Adipocyte (in vitro differentiated cells): ENCODE measurements around the gene SCN11A.
A peak's percentile ranks its signal among the peaks of the same experiment; 100 is the strongest.

Experiments
- DNase-seq: peaks from one replicate; pipeline ENCODE4 v3.0.0-alpha.2; 2015; ENCODE audit warnings: low read depth
- H3K27me3 ChIP-seq: replicated peaks from 2 replicates; pipeline ENCODE4 v1.7.0; 2013; ENCODE audit warnings: mild to moderate bottlenecking, low read length, moderate library complexity; ENCODE audit not compliant: control insufficient read depth, insufficient read depth
- H3K36me3 ChIP-seq: 2 replicates; pipeline ENCODE4 v1.7.0; 2013; ENCODE audit warnings: low read length, mild to moderate bottlenecking, moderate library complexity; ENCODE audit not compliant: control insufficient read depth, insufficient read depth, severe bottlenecking
- H3K4me1 ChIP-seq: 2 replicates; pipeline ENCODE4 v1.7.0; 2013; ENCODE audit warnings: mild to moderate bottlenecking, low read length, moderate library complexity; ENCODE audit not compliant: control insufficient read depth, insufficient read depth
- H3K4me3 ChIP-seq: 2 replicates; pipeline ENCODE4 v1.7.0; 2013; ENCODE audit warnings: mild to moderate bottlenecking, low read length, moderate library complexity
- H3K9ac ChIP-seq: 2 replicates; pipeline ENCODE4 v1.7.0; 2013; ENCODE audit warnings: mild to moderate bottlenecking, low read length, moderate library complexity
- H3K9me3 ChIP-seq: 2 replicates; pipeline ENCODE4 v1.7.0; 2013; ENCODE audit warnings: mild to moderate bottlenecking, low read length, moderate library complexity; ENCODE audit not compliant: control insufficient read depth

Gene SCN11A

DNA sequence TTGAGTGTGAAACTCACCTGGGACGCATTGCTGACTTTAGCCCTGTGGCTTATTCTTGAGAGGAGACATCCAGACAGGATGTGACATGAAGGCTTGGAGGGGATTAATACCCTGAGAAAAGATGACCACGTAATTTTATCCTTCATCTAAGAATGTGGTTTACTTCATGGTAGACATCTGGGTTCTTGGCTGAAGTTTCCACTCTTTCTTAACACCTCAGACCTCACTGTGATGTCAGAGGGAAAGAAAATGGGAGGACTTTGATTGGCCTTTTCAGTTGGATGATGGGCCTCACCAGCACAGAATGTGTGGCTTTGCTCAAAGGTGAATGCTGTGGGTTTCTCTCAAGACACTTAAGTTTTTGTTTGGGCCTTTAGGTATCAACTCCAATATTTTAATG lies 39.2 kb upstream of the SCN11A start:
- Histone ChIP-seq H3K9me3 (no peaks in the 10 kb centered on the region), H3K27me3 (no peaks in the 10 kb centered on the region), H3K4me1 (peaks cover 17% of the 10 kb centered on the region), H3K9ac (no peak overlapping the region), H3K4me3 (no peak overlapping the region), H3K36me3 (peaks cover 93% of the 10 kb centered on the region)
- DNase-seq = no peak

DNA sequence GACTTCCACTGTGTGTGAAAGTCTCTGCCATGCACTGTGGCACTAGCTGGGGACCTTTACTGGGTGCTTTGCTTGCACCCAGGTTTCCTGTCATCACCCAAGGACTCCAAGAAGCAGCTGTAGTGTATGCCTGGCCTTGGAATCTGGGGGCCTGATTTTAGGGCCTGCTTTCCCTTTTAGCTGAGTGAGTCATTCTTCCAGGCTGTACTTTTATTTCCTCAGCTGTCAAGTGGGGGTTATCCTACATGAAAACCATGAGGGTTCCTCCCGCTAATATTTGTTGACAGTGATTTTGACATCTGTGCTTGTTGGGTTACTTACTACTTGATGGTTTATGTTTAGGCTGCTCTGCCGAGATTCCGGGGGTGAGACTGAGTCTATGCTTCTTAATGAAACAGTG lies 37.1 kb upstream of the SCN11A start:
- peaks cover 5% of the 10 kb centered on the region for H3K4me1 ChIP-seq

GRCh38 chr3:39088456-39088855 lies 36.7 kb upstream of the SCN11A start:
- Histone ChIP-seq H3K9ac (no peak overlapping the region), H3K9me3 (no peaks in the 10 kb centered on the region), H3K4me1 (peaks cover 5% of the 10 kb centered on the region), H3K36me3 (peaks cover 78% of the 10 kb centered on the region), H3K27me3 (no peaks in the 10 kb centered on the region), H3K4me3 (no peak overlapping the region)
- no peak for DNase-seq

More for the DNA sequence above, 37.1 kb upstream of the SCN11A start:
- Histone ChIP-seq H3K36me3 (peaks cover 79% of the 10 kb centered on the region), H3K9ac (no peak overlapping the region), H3K9me3 (no peaks in the 10 kb centered on the region), H3K27me3 (no peaks in the 10 kb centered on the region), H3K4me3 (no peak overlapping the region)
- DNase-seq = peak; percentile 9

DNA sequence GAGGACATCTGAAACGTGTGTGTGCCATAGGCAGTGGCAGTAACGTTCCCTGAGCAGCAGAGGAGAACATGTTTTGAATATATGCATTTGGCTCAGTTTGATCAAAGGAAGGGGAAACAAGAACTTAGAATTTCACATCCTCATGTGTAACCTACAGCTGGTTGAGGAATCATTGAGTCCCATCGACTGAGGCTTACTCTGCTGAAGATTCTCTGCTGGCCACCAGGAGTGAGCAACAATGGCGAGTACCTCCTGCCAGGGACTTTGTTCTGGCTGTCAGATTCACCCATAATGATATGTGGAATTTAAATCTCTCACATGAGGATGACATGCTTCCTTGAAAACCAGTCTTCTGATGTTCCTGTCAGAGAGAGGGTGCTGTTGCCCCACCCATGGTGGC lies 34.4 kb upstream of the SCN11A start:
- Histone ChIP-seq H3K36me3 (peaks cover 60% of the 10 kb centered on the region), H3K27me3 (no peaks in the 10 kb centered on the region), H3K4me1 (peaks cover 14% of the 10 kb centered on the region), H3K9ac (no peak overlapping the region), H3K9me3 (no peaks in the 10 kb centered on the region), H3K4me3 (no peak overlapping the region)
- DNase-seq = no peak

DNA sequence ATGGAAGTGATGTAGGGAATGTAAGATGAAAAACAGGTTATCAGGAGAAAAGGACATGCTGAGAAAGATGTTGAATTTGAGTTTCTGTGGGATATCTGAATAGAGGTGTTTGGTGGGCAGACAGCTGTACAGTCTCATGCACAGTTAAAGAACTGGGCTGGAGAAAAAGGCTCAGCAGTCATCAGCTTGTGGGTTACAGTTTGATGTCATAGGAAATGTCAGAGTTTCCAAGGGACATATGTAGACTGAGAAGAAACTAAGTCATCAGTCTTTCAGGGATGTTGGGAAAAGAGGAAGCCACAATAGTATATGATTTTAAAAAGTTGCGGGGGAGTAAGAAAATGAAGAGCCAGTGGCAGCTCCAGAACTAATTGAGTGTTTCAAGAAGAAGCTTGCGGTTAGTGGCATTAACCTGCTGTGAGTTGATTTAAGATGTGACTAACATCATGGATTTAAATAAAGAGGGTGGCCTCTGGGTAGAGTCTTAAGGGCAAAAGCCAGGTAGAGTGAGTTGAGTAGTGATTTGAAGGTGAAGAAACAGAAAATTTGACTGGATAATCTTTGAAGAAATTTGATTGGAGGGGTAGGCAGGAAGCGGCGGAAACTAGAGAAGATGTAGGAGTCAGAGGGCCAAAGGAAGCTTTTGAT lies 31.0 kb upstream of the SCN11A start:
- H3K36me3 ChIP-seq = peaks cover 33% of the 10 kb centered on the region
- peaks cover 22% of the 10 kb centered on the region for H3K4me1 ChIP-seq
- H3K4me3 ChIP-seq = no peak overlapping the region
- H3K9me3 ChIP-seq = no peaks in the 10 kb centered on the region
- H3K9ac ChIP-seq = no peak overlapping the region
- no peak for DNase-seq
- H3K27me3 ChIP-seq = no peaks in the 10 kb centered on the region

- Histone ChIP-seq H3K4me1 (peaks cover 22% of the 10 kb centered on the region), H3K27me3 (no peaks in the 10 kb centered on the region), H3K9ac (no peak overlapping the region), H3K9me3 (no peaks in the 10 kb centered on the region), H3K4me3 (no peak overlapping the region), H3K36me3 (peaks cover 37% of the 10 kb centered on the region)
- no peak for DNase-seq
Observed at GRCh38 chr3:39080026-39080425, 28.3 kb upstream of the SCN11A start.

GRCh38 chr3:39079530-39079929 lies 27.8 kb upstream of the SCN11A start:
- no peaks in the 10 kb centered on the region for H3K9me3 ChIP-seq
- peaks cover 42% of the 10 kb centered on the region for H3K36me3 ChIP-seq
- no peak overlapping the region for H3K9ac ChIP-seq
- H3K4me3 ChIP-seq = no peak overlapping the region
- DNase-seq = no peak
- peaks cover 22% of the 10 kb centered on the region for H3K4me1 ChIP-seq
- no peaks in the 10 kb centered on the region for H3K27me3 ChIP-seq

DNA sequence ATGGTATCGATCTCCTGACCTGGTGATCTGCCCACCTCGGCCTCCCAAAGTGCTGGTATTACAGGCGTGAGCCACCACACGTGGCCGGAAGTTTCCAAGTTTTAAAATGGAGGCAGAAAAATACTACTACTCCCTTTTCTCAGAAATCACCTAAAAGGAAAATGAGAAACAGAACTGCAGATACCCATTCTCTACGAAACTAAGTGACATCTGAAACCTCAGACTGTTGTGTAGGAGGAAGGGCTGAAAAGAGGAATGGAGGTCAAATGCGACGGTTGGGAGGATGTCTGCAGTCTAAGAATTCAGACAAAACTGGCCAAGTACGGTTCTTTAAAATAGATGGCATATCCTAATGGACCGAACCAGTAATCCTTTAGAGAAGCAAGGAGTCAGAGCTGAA lies 24.2 kb upstream of the SCN11A start:
- H3K4me3 ChIP-seq = no peak overlapping the region
- H3K9ac ChIP-seq = no peak overlapping the region
- no peaks in the 10 kb centered on the region for H3K9me3 ChIP-seq
- DNase-seq = no peak
- H3K27me3 ChIP-seq = no peaks in the 10 kb centered on the region
- H3K4me1 ChIP-seq = peaks cover 11% of the 10 kb centered on the region
- H3K36me3 ChIP-seq = peaks cover 72% of the 10 kb centered on the region

GRCh38 chr3:39068556-39068955 lies 16.8 kb upstream of the SCN11A start:
- Histone ChIP-seq H3K9ac (no peak overlapping the region), H3K4me1 (peaks cover 7% of the 10 kb centered on the region), H3K27me3 (no peaks in the 10 kb centered on the region), H3K4me3 (no peak overlapping the region), H3K9me3 (no peaks in the 10 kb centered on the region), H3K36me3 (peaks cover 52% of the 10 kb centered on the region)
- no peak for DNase-seq

DNA sequence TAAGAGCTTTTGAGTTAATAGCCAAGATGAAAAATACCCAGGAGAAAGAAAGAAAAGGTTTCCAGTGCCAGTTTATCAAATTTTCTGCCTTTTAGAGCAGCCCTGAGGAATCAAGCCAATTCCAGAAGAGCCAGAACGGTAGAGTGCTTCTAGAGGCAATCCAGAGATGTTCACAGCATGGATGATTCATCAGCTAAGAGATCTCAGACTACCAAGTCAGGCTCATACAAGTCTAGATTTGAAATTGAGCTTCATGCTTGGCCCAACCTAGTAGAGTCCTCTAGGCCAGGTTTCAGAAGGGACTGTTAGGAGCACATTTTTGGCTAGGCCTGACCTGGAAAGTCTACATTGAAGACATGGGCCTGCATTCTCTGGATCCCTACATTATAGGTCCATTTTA lies 15.5 kb upstream of the SCN11A start:
- no peak overlapping the region for H3K9ac ChIP-seq
- H3K9me3 ChIP-seq = no peaks in the 10 kb centered on the region
- peaks cover 40% of the 10 kb centered on the region for H3K36me3 ChIP-seq
- peaks cover 7% of the 10 kb centered on the region for H3K4me1 ChIP-seq
- no peak for DNase-seq
- H3K4me3 ChIP-seq = no peak overlapping the region
- H3K27me3 ChIP-seq = no peaks in the 10 kb centered on the region

DNA sequence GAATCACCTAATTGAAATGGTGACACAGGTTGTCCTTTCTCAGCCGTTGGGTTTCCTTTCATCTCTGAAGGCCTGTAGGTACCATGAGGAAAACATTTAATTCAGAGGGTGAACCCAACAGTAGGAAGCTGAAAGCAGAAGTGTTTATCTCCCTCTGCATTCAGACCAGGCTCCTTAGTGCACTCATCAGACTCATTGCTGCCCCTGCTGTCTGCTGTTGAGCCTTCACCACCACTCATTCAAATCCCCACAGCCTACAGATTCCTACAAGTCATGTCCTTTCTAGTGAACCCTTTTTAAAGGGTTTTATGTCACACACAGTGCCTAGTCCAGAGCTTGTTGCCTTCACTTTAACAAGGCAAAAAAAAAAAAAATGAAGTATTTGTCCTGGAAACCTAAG lies 13.5 kb upstream of the SCN11A start:
- H3K27me3 ChIP-seq = no peaks in the 10 kb centered on the region
- peak; percentile 70 for DNase-seq
- H3K36me3 ChIP-seq = peaks cover 25% of the 10 kb centered on the region
- H3K9ac ChIP-seq = no peak overlapping the region
- H3K4me3 ChIP-seq = no peak overlapping the region
- H3K4me1 ChIP-seq = peaks cover 7% of the 10 kb centered on the region
- no peaks in the 10 kb centered on the region for H3K9me3 ChIP-seq

DNA sequence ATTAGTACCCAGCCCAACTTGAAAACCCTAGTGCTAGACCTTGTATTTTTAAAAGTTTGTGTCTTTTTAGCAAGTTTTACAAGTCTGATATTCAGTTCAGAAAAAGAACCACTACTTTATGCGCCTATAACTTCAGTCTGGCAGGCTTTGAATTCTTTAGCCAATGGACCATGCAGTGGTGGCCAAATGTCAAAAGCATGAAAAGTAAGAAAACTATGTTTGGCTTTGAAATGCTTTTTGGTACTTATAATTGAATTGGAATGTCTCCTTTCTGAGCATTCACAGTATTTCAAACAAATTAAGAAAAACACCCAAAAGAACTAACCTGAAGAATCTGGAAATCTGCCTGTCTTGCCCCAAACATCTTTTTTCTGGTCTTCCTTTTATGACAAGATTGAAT lies 12.9 kb upstream of the SCN11A start:
- no peaks in the 10 kb centered on the region for H3K9me3 ChIP-seq
- peak; percentile 74 for DNase-seq
- H3K9ac ChIP-seq = no peak overlapping the region

More for the DNA sequence above, 12.9 kb upstream of the SCN11A start:
- peaks cover 19% of the 10 kb centered on the region for H3K36me3 ChIP-seq
- H3K4me1 ChIP-seq = peaks cover 7% of the 10 kb centered on the region
- H3K27me3 ChIP-seq = no peaks in the 10 kb centered on the region
- H3K4me3 ChIP-seq = no peak overlapping the region
